OCI-LY3 (cell line): ENCODE results near the gene CCDC138.

Source experiments
- H2AFZ ChIP-seq: fragments of 200-600, 300-600 bp; shearing (Covaris generic); 2 replicates; pipeline ENCODE4 v1.6.0; 2014; ENCODE audit warnings: antibody characterized with exemption, low read depth, low read length
- H3K27ac ChIP-seq: fragments of 200-600, 300-600 bp; sonication (generic); 2 replicates; pipeline ENCODE4 v1.5.1; 2014; ENCODE audit warnings: mild to moderate bottlenecking, low read length, moderate library complexity, mixed read lengths
- H3K27me3 ChIP-seq: fragments of 200-600, 300-600 bp; sonication (generic); 2 replicates; pipeline ENCODE4 v1.6.1; 2014; ENCODE audit warnings: low read depth, low read length, mixed read lengths
- H3K36me3 ChIP-seq: fragments of 200-600, 300-600 bp; sonication (generic); replicated peaks from 2 replicates; pipeline ENCODE3; 2014; ENCODE audit warnings: low read depth, low read length, mixed read lengths
- H3K4me1 ChIP-seq: fragments of 300-600, 200-600 bp; sonication (generic); 2 replicates; pipeline ENCODE4 v1.6.1; 2014; ENCODE audit warnings: low read length, mixed read lengths
- H3K4me2 ChIP-seq: fragments of 200-600, 300-600 bp; sonication (generic); 2 replicates; pipeline ENCODE4 v1.6.1; 2014; ENCODE audit warnings: low read length, mixed read lengths
- H3K4me3 ChIP-seq: fragments of 300-600, 200-600 bp; sonication (generic); 2 replicates; pipeline ENCODE4 v1.5.1; 2014; ENCODE audit warnings: antibody characterized with exemption, mild to moderate bottlenecking, low read length, moderate library complexity
- H3K79me2 ChIP-seq: fragments of 300-600, 200-600 bp; shearing (Covaris generic); 2 replicates; pipeline ENCODE4 v1.6.1; 2014; ENCODE audit warnings: mild to moderate bottlenecking, low read length, mixed read lengths
- H3K9ac ChIP-seq: fragments of 300-600, 200-600 bp; shearing (Covaris generic); 2 replicates; pipeline ENCODE4 v1.6.0; 2014; ENCODE audit warnings: mild to moderate bottlenecking, low read length, moderate library complexity
- H3K9me3 ChIP-seq: fragments of 200-600, 300-600 bp; shearing (Covaris generic); 2 replicates; pipeline ENCODE4 v1.6.1; 2014; ENCODE audit warnings: low read length, mixed read lengths; ENCODE audit not compliant: insufficient read depth
- H4K20me1 ChIP-seq: fragments of 200-600, 300-600 bp; sonication (generic); 2 replicates; pipeline ENCODE4 v1.6.1; 2016; ENCODE audit warnings: low read length, mixed read lengths; ENCODE audit not compliant: insufficient read depth
- EZH2phosphoT487 ChIP-seq: fragments of 200-600 bp; shearing (Covaris generic); IDR thresholded peaks from 2 replicates; pipeline ENCODE4 v1.6.1; 2018; ENCODE audit warnings: antibody characterized with exemption, mixed run types, low read depth
- TF ChIP-seq, protein P1 (sequence below): fragments of 200-600, 300-600 bp; sonication (generic); IDR thresholded peaks from 2 replicates; pipeline ENCODE4 v1.5.1; 2014; ENCODE audit warnings: antibody characterized with exemption, low read length, low read depth

Gene CCDC138

DNA sequence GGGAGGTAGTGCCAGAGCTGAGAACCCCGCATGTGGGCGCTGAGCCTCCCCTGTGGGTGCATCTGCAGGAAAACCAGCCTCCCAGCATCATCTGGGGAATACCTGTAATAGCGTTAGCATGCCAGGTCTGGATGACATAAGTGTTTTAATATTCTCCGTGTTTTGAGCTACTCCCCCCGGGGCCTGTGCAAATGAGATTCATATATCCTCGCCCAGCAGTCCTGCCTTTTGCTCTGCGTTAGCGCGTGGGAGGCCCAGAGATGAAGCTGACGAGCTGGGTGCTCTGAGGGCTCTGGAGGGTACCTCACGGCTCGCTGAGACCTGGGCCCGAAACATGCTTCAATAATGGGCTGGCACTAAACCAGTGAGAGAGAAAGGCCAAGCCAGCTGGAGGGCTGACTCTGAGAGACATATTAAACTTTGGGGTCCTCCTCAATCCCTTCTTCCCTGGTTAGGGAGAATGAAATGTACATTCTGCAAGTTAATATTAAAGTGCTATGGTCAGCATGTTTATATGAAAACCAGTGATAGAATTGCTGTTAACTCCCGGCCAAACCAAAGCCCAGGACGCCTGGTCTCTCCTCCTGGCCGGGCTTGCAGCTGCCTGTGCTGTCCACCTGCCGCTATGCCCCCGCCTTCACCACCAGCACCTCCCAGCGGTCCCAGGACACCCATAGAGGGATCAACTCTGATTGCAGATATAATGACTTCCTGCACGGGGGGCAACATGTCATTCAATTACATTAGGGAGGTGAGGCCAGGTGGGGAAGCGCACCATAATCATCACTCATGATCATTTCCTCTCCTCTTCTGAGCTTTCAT lies 125.4 kb downstream of the CCDC138 start:
- Histone ChIP-seq H3K9me3 (no peaks in the 10 kb centered on the region), H3K9ac (no peak overlapping the region), H3K4me2 (no peak overlapping the region), H2AFZ (no peak overlapping the region), H3K36me3 (no peaks in the 10 kb centered on the region), H3K4me1 (no peaks in the 10 kb centered on the region), H3K27me3 (no peaks in the 10 kb centered on the region), H3K79me2 (no peaks in the 10 kb centered on the region), H3K27ac (no peak overlapping the region), H3K4me3 (no peak overlapping the region), H4K20me1 (no peaks in the 10 kb centered on the region)
- TF ChIP-seq, protein P1, sequence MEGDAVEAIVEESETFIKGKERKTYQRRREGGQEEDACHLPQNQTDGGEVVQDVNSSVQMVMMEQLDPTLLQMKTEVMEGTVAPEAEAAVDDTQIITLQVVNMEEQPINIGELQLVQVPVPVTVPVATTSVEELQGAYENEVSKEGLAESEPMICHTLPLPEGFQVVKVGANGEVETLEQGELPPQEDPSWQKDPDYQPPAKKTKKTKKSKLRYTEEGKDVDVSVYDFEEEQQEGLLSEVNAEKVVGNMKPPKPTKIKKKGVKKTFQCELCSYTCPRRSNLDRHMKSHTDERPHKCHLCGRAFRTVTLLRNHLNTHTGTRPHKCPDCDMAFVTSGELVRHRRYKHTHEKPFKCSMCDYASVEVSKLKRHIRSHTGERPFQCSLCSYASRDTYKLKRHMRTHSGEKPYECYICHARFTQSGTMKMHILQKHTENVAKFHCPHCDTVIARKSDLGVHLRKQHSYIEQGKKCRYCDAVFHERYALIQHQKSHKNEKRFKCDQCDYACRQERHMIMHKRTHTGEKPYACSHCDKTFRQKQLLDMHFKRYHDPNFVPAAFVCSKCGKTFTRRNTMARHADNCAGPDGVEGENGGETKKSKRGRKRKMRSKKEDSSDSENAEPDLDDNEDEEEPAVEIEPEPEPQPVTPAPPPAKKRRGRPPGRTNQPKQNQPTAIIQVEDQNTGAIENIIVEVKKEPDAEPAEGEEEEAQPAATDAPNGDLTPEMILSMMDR = no peak
- TF ChIP-seq EZH2phosphoT487 = no peak

DNA sequence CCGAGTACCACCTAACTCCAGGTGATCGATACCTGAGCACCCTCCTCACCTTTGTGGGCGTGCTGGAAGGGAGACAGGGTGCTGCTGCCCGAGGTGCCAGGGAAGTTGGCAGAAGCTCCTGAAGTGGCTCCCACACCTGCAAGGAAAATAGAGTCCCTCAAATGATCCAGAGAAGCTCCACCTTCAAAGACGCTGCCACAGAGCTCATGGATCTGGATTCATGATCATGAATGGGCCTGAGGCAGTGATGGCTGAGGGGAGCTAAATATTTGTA lies 126.0 kb downstream of the CCDC138 start:
- no peaks in the 10 kb centered on the region for H4K20me1 ChIP-seq
- H3K4me3 ChIP-seq = no peak overlapping the region
- no peak overlapping the region for H3K9ac ChIP-seq
- H3K9me3 ChIP-seq = no peaks in the 10 kb centered on the region
- H2AFZ ChIP-seq = no peak overlapping the region
- no peak overlapping the region for H3K27ac ChIP-seq
- TF ChIP-seq, protein P1 = no peak
- no peak for TF ChIP-seq EZH2phosphoT487
- H3K27me3 ChIP-seq = no peaks in the 10 kb centered on the region
- H3K36me3 ChIP-seq = no peaks in the 10 kb centered on the region
- H3K79me2 ChIP-seq = no peaks in the 10 kb centered on the region
- no peaks in the 10 kb centered on the region for H3K4me1 ChIP-seq
- H3K4me2 ChIP-seq = no peak overlapping the region

GRCh38 chr2:108916122-108916795 lies 129.7 kb downstream of the CCDC138 start:
- no peaks in the 10 kb centered on the region for H3K79me2 ChIP-seq
- H2AFZ ChIP-seq = no peak overlapping the region
- no peak overlapping the region for H3K27ac ChIP-seq
- H3K9ac ChIP-seq = no peak overlapping the region
- no peaks in the 10 kb centered on the region for H3K27me3 ChIP-seq
- no peak overlapping the region for H3K4me3 ChIP-seq
- H4K20me1 ChIP-seq = no peaks in the 10 kb centered on the region
- H3K36me3 ChIP-seq = no peaks in the 10 kb centered on the region
- TF ChIP-seq, protein P1 = no peak
- TF ChIP-seq EZH2phosphoT487 = no peak
- H3K4me2 ChIP-seq = no peak overlapping the region
- H3K4me1 ChIP-seq = no peaks in the 10 kb centered on the region
- no peaks in the 10 kb centered on the region for H3K9me3 ChIP-seq

DNA sequence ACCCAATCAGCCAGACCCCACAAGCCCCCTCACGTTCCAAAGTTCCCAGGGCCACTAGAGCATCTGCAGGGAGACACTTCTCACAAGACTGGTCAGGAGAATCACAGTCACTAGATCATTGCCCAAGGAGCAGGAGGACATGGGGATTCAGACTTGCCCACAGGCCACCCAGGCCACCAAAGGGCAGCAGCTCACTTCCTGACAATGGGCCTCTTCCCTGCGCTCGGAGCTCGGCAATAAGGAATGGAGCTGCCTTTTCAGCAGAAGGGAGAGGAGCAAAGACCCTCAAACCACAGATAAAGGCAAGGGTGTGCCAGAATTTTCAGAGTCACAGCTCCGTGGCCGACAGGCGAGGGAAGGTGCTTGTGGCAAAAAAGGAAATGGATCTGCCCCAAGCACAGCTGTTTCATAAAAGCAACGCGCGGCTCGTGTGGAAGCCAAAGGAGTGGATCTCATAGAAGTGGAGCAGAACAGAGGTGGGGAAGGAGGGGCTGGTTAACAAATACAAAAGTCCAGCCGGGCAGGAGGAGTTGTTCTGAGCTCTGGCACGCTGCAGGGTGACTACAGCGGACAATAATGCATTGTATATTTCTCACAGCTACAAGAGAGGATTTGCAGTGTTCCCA lies 130.3 kb downstream of the CCDC138 start:
- no peaks in the 10 kb centered on the region for H3K36me3 ChIP-seq
- TF ChIP-seq, protein P1 = no peak
- TF ChIP-seq EZH2phosphoT487 = no peak
- no peaks in the 10 kb centered on the region for H4K20me1 ChIP-seq
- no peaks in the 10 kb centered on the region for H3K27me3 ChIP-seq
- H3K27ac ChIP-seq = no peak overlapping the region
- no peak overlapping the region for H2AFZ ChIP-seq
- H3K4me2 ChIP-seq = no peak overlapping the region
- no peak overlapping the region for H3K9ac ChIP-seq
- H3K79me2 ChIP-seq = no peaks in the 10 kb centered on the region
- H3K4me1 ChIP-seq = no peaks in the 10 kb centered on the region
- no peaks in the 10 kb centered on the region for H3K9me3 ChIP-seq
- no peak overlapping the region for H3K4me3 ChIP-seq
